ENCODE measurements around the gene NHLRC2.

DNA sequence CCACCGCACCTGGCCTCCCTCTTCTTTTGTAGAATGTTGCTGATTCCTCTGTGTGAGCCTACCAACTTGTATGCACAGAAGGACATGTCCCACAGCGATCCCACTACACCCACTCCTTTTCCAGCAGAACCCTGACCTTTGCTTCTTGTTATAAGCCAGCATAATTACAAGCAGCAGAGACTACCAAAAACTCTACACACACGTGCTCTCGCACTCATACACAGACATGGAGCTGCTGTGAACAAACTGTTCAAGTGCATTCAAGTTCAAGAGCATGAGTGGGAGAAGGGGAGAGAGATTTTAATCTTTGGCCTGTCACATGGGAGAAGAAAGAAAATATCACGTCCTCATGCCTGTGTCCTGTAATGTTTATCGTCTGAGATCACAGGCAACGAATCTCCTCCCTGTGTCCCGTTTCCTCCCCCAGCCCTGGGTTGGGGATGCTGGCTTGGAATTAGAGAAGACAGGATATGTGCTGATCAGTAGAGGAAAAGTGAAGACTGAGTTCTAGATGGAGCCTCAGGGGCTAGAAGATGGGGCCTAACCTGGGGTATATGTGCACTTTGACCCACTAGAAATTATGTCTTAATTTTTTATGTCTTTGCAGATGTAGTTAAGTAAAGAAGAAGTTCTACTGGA lies 79.6 kb downstream of the NHLRC2 start:
- TF ChIP-seq, protein P1, sequence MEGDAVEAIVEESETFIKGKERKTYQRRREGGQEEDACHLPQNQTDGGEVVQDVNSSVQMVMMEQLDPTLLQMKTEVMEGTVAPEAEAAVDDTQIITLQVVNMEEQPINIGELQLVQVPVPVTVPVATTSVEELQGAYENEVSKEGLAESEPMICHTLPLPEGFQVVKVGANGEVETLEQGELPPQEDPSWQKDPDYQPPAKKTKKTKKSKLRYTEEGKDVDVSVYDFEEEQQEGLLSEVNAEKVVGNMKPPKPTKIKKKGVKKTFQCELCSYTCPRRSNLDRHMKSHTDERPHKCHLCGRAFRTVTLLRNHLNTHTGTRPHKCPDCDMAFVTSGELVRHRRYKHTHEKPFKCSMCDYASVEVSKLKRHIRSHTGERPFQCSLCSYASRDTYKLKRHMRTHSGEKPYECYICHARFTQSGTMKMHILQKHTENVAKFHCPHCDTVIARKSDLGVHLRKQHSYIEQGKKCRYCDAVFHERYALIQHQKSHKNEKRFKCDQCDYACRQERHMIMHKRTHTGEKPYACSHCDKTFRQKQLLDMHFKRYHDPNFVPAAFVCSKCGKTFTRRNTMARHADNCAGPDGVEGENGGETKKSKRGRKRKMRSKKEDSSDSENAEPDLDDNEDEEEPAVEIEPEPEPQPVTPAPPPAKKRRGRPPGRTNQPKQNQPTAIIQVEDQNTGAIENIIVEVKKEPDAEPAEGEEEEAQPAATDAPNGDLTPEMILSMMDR (IDR thresholded peaks at IDR 0.05; ENCODE audit: low read length): no peak
- TF ChIP-seq EZH2 (optimal IDR thresholded peaks at IDR 0.05; ENCODE audit: low read depth, low read length) (no peak), EZH2phosphoT487 (IDR thresholded peaks at IDR 0.05; ENCODE audit: low read length) (no peak)

Measured in MM.1S (cell line).